ENCODE data around the gene VWCE. TPM values are rescaled to one million over a fixed set of nuclear protein-coding genes. Genes with fewer than 3 reads are reported as not detected.
"Not testable (repeated sequence)": the region's sequence is repeated elsewhere in the genome, so short reads cannot be mapped to it uniquely, and the experiment has no call there.

The VWCE gene
- total RNA-seq, 1 experiment from 2014 or later: not detected

- H3K36me3 ChIP-seq, H3K27me3 ChIP-seq, H3K4me3 ChIP-seq, DNase-seq, H3K9me3 ChIP-seq: not testable (repeated sequence)
Measured at GRCh38 chr11:61249201-61249600, 45.9 kb downstream of the VWCE start.

GRCh38 chr11:61248071-61248470, 47.0 kb downstream of the VWCE start:
- H3K36me3 ChIP-seq, DNase-seq, H3K9me3 ChIP-seq, H3K27me3 ChIP-seq, H3K4me3 ChIP-seq: not testable (repeated sequence)

GRCh38 chr11:61245284-61245964, 49.7 kb downstream of the VWCE start:
- H3K9me3 ChIP-seq, H3K27me3 ChIP-seq, H3K4me3 ChIP-seq, H3K36me3 ChIP-seq, DNase-seq: not testable (repeated sequence)

- not testable (repeated sequence) for DNase-seq, H3K9me3 ChIP-seq, H3K27me3 ChIP-seq, H3K4me3 ChIP-seq, H3K36me3 ChIP-seq
Measured at GRCh38 chr11:61241526-61241925, 53.6 kb downstream of the VWCE start.

GRCh38 chr11:61240875-61241274, 54.2 kb downstream of the VWCE start, which contains the start of gene PGA5:
Gene PGA5 (plus strand): TSS chr11:61241175. CDS start chr11:61241227, 52 bp downstream.
- not testable (repeated sequence) for H3K9me3 ChIP-seq, H3K27me3 ChIP-seq, H3K4me3 ChIP-seq, DNase-seq, H3K36me3 ChIP-seq

- not testable (repeated sequence) for DNase-seq, H3K4me3 ChIP-seq, H3K27me3 ChIP-seq, H3K36me3 ChIP-seq, H3K9me3 ChIP-seq
Measured at GRCh38 chr11:61240288-61240687, 54.8 kb downstream of the VWCE start.

- not testable (repeated sequence) for H3K4me3 ChIP-seq, DNase-seq, H3K9me3 ChIP-seq, H3K27me3 ChIP-seq, H3K36me3 ChIP-seq
Measured at GRCh38 chr11:61237130-61237529, 58.0 kb downstream of the VWCE start.

- H3K36me3 ChIP-seq, DNase-seq, H3K27me3 ChIP-seq, H3K9me3 ChIP-seq, H3K4me3 ChIP-seq: not testable (repeated sequence)
Measured at GRCh38 chr11:61232548-61233145, 62.5 kb downstream of the VWCE start.

- DNase-seq, H3K4me3 ChIP-seq, H3K9me3 ChIP-seq, H3K36me3 ChIP-seq, H3K27me3 ChIP-seq: not testable (repeated sequence)
Measured at GRCh38 chr11:61231585-61231984, 63.5 kb downstream of the VWCE start.

- not testable (repeated sequence) for H3K27me3 ChIP-seq, H3K36me3 ChIP-seq, H3K9me3 ChIP-seq, DNase-seq, H3K4me3 ChIP-seq
Measured at GRCh38 chr11:61231033-61231432, 64.1 kb downstream of the VWCE start.

- H3K9me3 ChIP-seq, DNase-seq, H3K27me3 ChIP-seq, H3K4me3 ChIP-seq, H3K36me3 ChIP-seq: not testable (repeated sequence)
Measured at GRCh38 chr11:61229458-61229857, 65.7 kb downstream of the VWCE start.

GRCh38 chr11:61226457-61227137, 68.5 kb downstream of the VWCE start:
- not testable (repeated sequence) for DNase-seq, H3K27me3 ChIP-seq, H3K9me3 ChIP-seq, H3K36me3 ChIP-seq, H3K4me3 ChIP-seq

GRCh38 chr11:61222692-61223091, 72.4 kb downstream of the VWCE start:
- not testable (repeated sequence) for DNase-seq, H3K4me3 ChIP-seq, H3K27me3 ChIP-seq, H3K9me3 ChIP-seq, H3K36me3 ChIP-seq

- not testable (repeated sequence) for DNase-seq, H3K4me3 ChIP-seq, H3K9me3 ChIP-seq, H3K36me3 ChIP-seq, H3K27me3 ChIP-seq
Measured at GRCh38 chr11:61222047-61222446, 73.1 kb downstream of the VWCE start, which contains the start of gene PGA4. Gene PGA4 (plus strand): TSS chr11:61222347. CDS start chr11:61222401, 54 bp downstream.

GRCh38 chr11:61219016-61219415, 76.1 kb downstream of the VWCE start:
- not testable (repeated sequence) for H3K27me3 ChIP-seq, DNase-seq, H3K9me3 ChIP-seq, H3K4me3 ChIP-seq, H3K36me3 ChIP-seq

- not testable (repeated sequence) for H3K27me3 ChIP-seq, H3K36me3 ChIP-seq, H3K4me3 ChIP-seq, H3K9me3 ChIP-seq, DNase-seq
Measured at GRCh38 chr11:61218306-61218705, 76.8 kb downstream of the VWCE start.

- not testable (repeated sequence) for DNase-seq, H3K36me3 ChIP-seq, H3K27me3 ChIP-seq, H3K9me3 ChIP-seq, H3K4me3 ChIP-seq
Measured at GRCh38 chr11:61213711-61214324, 81.3 kb downstream of the VWCE start.

Data from MG63 (cell line).